Liver (tissue), 9 donors: ENCODE measurements around the gene ZNF43. TPM values are rescaled to one million over a fixed set of nuclear protein-coding genes. Genes with fewer than 3 reads are reported as not detected.
"Not testable (repeated sequence)": the region's sequence is repeated elsewhere in the genome, so short reads cannot be mapped to it uniquely, and the experiment has no call there.

Experiments
- DNase-seq: peaks from one replicate; pipeline ENCODE4 v3.0.0-alpha.2; 2017; ENCODE audit warnings: low spot score
- H3K27ac ChIP-seq, 2 donors: one replicate each; pipeline ENCODE4 v1.7.0; 2013; ENCODE audit warnings: inconsistent platforms in 2 of 2, low read length in 2 of 2, control low read depth in 1 of 2, low read depth in 1 of 2, mild to moderate bottlenecking in 1 of 2
- H3K27me3 ChIP-seq, 4 donors: one replicate each; pipeline versions ENCODE4 v1.6.1 to v1.7.0; 2013; ENCODE audit warnings: low read length in 3 of 4, inconsistent platforms in 1 of 4, mild to moderate bottlenecking in 1 of 4, moderate library complexity in 1 of 4; ENCODE audit not compliant: control insufficient read depth in 4 of 4, insufficient read depth in 4 of 4
- H3K36me3 ChIP-seq, 4 donors: one replicate each; pipeline versions ENCODE4 v1.6.1 to v1.7.0; 2013; ENCODE audit warnings: low read length in 3 of 4, mild to moderate bottlenecking in 3 of 4, low read depth in 1 of 4, moderate library complexity in 1 of 4; ENCODE audit not compliant: control insufficient read depth in 4 of 4, insufficient read depth in 3 of 4
- H3K4me1 ChIP-seq, 4 donors: one replicate each; pipeline versions ENCODE4 v1.6.1 to v1.7.0; 2013; ENCODE audit warnings: low read length in 3 of 4, mild to moderate bottlenecking in 3 of 4, moderate library complexity in 1 of 4; ENCODE audit not compliant: control insufficient read depth in 4 of 4, insufficient read depth in 4 of 4
- H3K4me3 ChIP-seq, 3 donors: one replicate each; pipeline versions ENCODE4 v1.6.1 to v1.7.0; 2013; ENCODE audit warnings: low read length in 3 of 3, control low read depth in 1 of 3, low read depth in 1 of 3, mild to moderate bottlenecking in 1 of 3
- H3K9ac ChIP-seq, 2 donors: one replicate each; pipeline ENCODE4 v1.7.0; 2013; ENCODE audit warnings: low read length in 2 of 2, mild to moderate bottlenecking in 2 of 2, moderate library complexity in 2 of 2, control low read depth in 1 of 2, low read depth in 1 of 2
- H3K9me3 ChIP-seq, 4 donors: one replicate each; pipeline versions ENCODE4 v1.6.1 to v1.7.0; 2013; ENCODE audit warnings: low read length in 3 of 4; ENCODE audit not compliant: control insufficient read depth in 4 of 4
- EGR1 ChIP-seq, 2 donors: IDR thresholded peaks; 2 replicates each; pipeline ENCODE4 v1.6.1; 2016 to 2018; ENCODE audit warnings: antibody characterized with exemption in 2 of 2, low read depth in 2 of 2
- FOXA1 ChIP-seq: IDR thresholded peaks from 2 replicates; pipeline ENCODE4 v1.6.1; 2016; ENCODE audit warnings: antibody characterized with exemption
- FOXA2 ChIP-seq: IDR thresholded peaks from 2 replicates; pipeline ENCODE4 v1.6.1; 2016; ENCODE audit warnings: antibody characterized with exemption
- GABPA ChIP-seq, 2 donors: IDR thresholded peaks in 1 of 2; conservative IDR thresholded peaks in 1 of 2; 2 replicates each; pipeline ENCODE4 v1.6.1; 2016; ENCODE audit warnings: antibody characterized with exemption in 2 of 2, mild to moderate bottlenecking in 1 of 2, moderate library complexity in 1 of 2
- HNF4A ChIP-seq, 2 donors: conservative IDR thresholded peaks; 2 replicates each; pipeline ENCODE4 v1.6.1; 2016; ENCODE audit warnings: antibody characterized with exemption in 2 of 2, mild to moderate bottlenecking in 2 of 2
- HNF4G ChIP-seq: IDR thresholded peaks from 2 replicates; pipeline ENCODE4 v1.6.1; 2016; ENCODE audit warnings: antibody characterized with exemption
- JUND ChIP-seq, 2 donors: IDR thresholded peaks; 2 replicates each; pipeline ENCODE4 v1.6.1; 2016; ENCODE audit warnings: antibody characterized with exemption in 2 of 2
- MAX ChIP-seq: IDR thresholded peaks from 2 replicates; pipeline ENCODE4 v1.6.1; 2016; ENCODE audit warnings: antibody characterized with exemption
- NR2F2 ChIP-seq: IDR thresholded peaks from 2 replicates; pipeline ENCODE4 v1.6.1; 2016; ENCODE audit warnings: antibody characterized with exemption
- RAD21 ChIP-seq, 2 donors: IDR thresholded peaks; 2 replicates each; pipeline ENCODE4 v1.6.1; 2016; ENCODE audit warnings: antibody characterized with exemption in 2 of 2, mild to moderate bottlenecking in 2 of 2
- REST ChIP-seq: IDR thresholded peaks from 2 replicates; pipeline ENCODE4 v1.6.1; 2016; ENCODE audit warnings: antibody characterized with exemption, mild to moderate bottlenecking
- RXRA ChIP-seq, 2 donors: IDR thresholded peaks; 2 replicates each; pipeline ENCODE4 v1.6.1; 2017 to 2018; ENCODE audit warnings: antibody characterized with exemption in 2 of 2, mild to moderate bottlenecking in 1 of 2
- SP1 ChIP-seq: IDR thresholded peaks from 2 replicates; pipeline ENCODE4 v1.6.1; 2018; ENCODE audit warnings: antibody characterized with exemption, mild to moderate bottlenecking
- TAF1 ChIP-seq: conservative IDR thresholded peaks from 2 replicates; pipeline ENCODE4 v1.6.1; 2016; ENCODE audit warnings: antibody characterized with exemption, mild to moderate bottlenecking
- YY1 ChIP-seq: IDR thresholded peaks from 2 replicates; pipeline ENCODE4 v1.6.1; 2016; ENCODE audit warnings: antibody characterized with exemption, mild to moderate bottlenecking
- ZBTB33 ChIP-seq: IDR thresholded peaks from 2 replicates; pipeline ENCODE4 v1.6.1; 2016; ENCODE audit warnings: antibody characterized with exemption
- WGBS: extraction: QIAGEN DNeasy Blood & Tissue Kit; methylation state at CpG from one replicate; pipeline ENCODE4 v1.1.7; 2013; 5-methylcytosine and 5-hydroxymethylcytosine counted together
- polyA plus RNA-seq, 2 donors: library from polyadenylated mRNA; stranded (reverse) in 1 of 2; unstranded in 1 of 2; fragments of 200-250 nt in 1 of 2; fragments of >200 nt in 1 of 2; fragmentation: Nextera tagmentation in 1 of 2; extraction: Ambion mirVana in 1 of 2; gene quantifications; one replicate each; pipeline versions ENCODE4 v1.2.1 to v1.2.3, GENCODE V29; 2013 to 2015
- total RNA-seq, 2 donors: library from RNA; depleted of rRNA; stranded (reverse); fragments of >200 nt; gene quantifications; one replicate each; pipeline ENCODE4 v1.2.3, GENCODE V29; 2014
- TF ChIP-seq, protein P1 (sequence below): fragments of 150-350 bp; IDR thresholded peaks from 2 replicates; pipeline ENCODE4 v1.5.1; 2017; ENCODE audit warnings: improper control_type of control experiment, low read depth, low read length; ENCODE audit not compliant: missing input control
- TF ChIP-seq, protein P2 (sequence below): IDR thresholded peaks from 2 replicates; pipeline ENCODE4 v1.6.1; 2016; ENCODE audit warnings: antibody characterized with exemption
- donor health status: healthy.
- donor health status: healthy.
- donor health status: healthy.
- donor health status: healthy.
- donor health status: healthy.

Gene ZNF43
- total and polyA plus RNA-seq, 4 donors = 0.31 to 6.9 (median 1.7) TPM

DNA sequence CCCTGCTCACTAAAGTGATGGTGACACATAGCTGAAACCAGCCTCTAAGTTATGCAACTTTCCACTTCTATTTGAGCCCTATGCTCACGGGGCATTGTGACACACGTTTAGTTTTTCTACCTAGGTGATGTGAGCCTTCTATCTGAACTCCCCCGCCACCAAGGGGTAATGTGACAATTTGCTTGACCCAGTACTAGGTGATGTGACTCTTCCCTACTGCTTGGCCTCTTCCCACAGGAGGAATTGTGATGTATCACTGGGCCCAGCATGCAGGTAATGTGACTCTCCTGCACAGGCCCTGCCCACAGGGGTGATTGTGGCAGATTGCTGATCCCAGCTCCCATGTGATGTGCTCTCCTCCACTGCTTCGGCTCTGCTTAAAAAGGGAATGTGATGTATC lies 42.7 kb upstream of the ZNF43 start:
- no peak overlapping the region for H3K4me3 ChIP-seq
- WGBS = 74% methylated on average over 4 of the region's 4 CpGs
- no peak overlapping the region for H3K27ac ChIP-seq
- no peaks in the 10 kb centered on the region for H3K27me3 ChIP-seq
- H3K9ac ChIP-seq = no peak overlapping the region
- no peak for TF ChIP-seq TAF1
- no peaks in the 10 kb centered on the region for H3K36me3 ChIP-seq
- no peaks in the 10 kb centered on the region for H3K4me1 ChIP-seq
- no peak for DNase-seq
- H3K9me3 ChIP-seq = peaks cover 0 to 3% (median 2%) of the 10 kb centered on the region in 4 donors

GRCh38 chr19:21877976-21878375 lies 42.0 kb upstream of the ZNF43 start:
- H3K27me3 ChIP-seq = no peaks in the 10 kb centered on the region
- DNase-seq = no peak
- 84% methylated on average over 2 of the region's 2 CpGs for WGBS
- no peaks in the 10 kb centered on the region for H3K36me3 ChIP-seq
- H3K9ac ChIP-seq = no peak overlapping the region
- peaks cover 0 to 1% (median 0%) of the 10 kb centered on the region in 4 donors for H3K9me3 ChIP-seq
- no peaks in the 10 kb centered on the region for H3K4me1 ChIP-seq
- H3K27ac ChIP-seq = no peak overlapping the region
- H3K4me3 ChIP-seq = no peak overlapping the region
- no peak for TF ChIP-seq GABPA (IDR thresholded peaks at IDR 0.05 in 1 of 2, conservative IDR thresholded peaks at IDR 0.05 in 1 of 2)
- TF ChIP-seq, protein P1, sequence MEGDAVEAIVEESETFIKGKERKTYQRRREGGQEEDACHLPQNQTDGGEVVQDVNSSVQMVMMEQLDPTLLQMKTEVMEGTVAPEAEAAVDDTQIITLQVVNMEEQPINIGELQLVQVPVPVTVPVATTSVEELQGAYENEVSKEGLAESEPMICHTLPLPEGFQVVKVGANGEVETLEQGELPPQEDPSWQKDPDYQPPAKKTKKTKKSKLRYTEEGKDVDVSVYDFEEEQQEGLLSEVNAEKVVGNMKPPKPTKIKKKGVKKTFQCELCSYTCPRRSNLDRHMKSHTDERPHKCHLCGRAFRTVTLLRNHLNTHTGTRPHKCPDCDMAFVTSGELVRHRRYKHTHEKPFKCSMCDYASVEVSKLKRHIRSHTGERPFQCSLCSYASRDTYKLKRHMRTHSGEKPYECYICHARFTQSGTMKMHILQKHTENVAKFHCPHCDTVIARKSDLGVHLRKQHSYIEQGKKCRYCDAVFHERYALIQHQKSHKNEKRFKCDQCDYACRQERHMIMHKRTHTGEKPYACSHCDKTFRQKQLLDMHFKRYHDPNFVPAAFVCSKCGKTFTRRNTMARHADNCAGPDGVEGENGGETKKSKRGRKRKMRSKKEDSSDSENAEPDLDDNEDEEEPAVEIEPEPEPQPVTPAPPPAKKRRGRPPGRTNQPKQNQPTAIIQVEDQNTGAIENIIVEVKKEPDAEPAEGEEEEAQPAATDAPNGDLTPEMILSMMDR = no peak
- TF ChIP-seq RAD21 (IDR thresholded peaks at IDR 0.05) = no peak
- no peak for TF ChIP-seq TAF1
- no peak for TF ChIP-seq HNF4G
- TF ChIP-seq JUND (IDR thresholded peaks at IDR 0.05) = no peak
- TF ChIP-seq, protein P2, sequence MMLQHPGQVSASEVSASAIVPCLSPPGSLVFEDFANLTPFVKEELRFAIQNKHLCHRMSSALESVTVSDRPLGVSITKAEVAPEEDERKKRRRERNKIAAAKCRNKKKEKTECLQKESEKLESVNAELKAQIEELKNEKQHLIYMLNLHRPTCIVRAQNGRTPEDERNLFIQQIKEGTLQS = no peak
- TF ChIP-seq REST = no peak
- no peak for TF ChIP-seq NR2F2
- no peak for TF ChIP-seq HNF4A (conservative IDR thresholded peaks at IDR 0.05)
- TF ChIP-seq MAX = no peak
- no peak for TF ChIP-seq RXRA (IDR thresholded peaks at IDR 0.05)
- TF ChIP-seq EGR1 (IDR thresholded peaks at IDR 0.05; ENCODE audit: low read depth in 2 of 2) = no peak
- TF ChIP-seq FOXA1 = no peak
- TF ChIP-seq ZBTB33 = no peak
- no peak for TF ChIP-seq SP1
- no peak for TF ChIP-seq FOXA2
- TF ChIP-seq YY1 = no peak

- 78% methylated on average over 7 of the region's 7 CpGs for WGBS
- H3K4me3 ChIP-seq, H3K27ac ChIP-seq, H3K27me3 ChIP-seq, H3K9me3 ChIP-seq, DNase-seq, H3K4me1 ChIP-seq, H3K9ac ChIP-seq, H3K36me3 ChIP-seq: not testable (repeated sequence)
These were observed 40.6 kb upstream of the ZNF43 start for GRCh38 chr19:21876608-21877007.
